ENCODE results near the gene KNDC1.
A peak's percentile ranks its signal among the peaks of the same experiment; 100 is the strongest.

KNDC1 gene

GRCh38 chr10:133272964-133273420 lies 113.0 kb downstream of the KNDC1 start:
- DNase-seq (ENCODE audit: low read depth in 2 of 2, low spot score in 1 of 2): no peak

GRCh38 chr10:133273534-133274143 lies 113.6 kb downstream of the KNDC1 start:
- no peak for DNase-seq (ENCODE audit: low read depth in 2 of 2, low spot score in 1 of 2)

- peak; percentile 61 to 64 for DNase-seq (ENCODE audit: low read depth in 2 of 2, low spot score in 1 of 2)
Measured at GRCh38 chr10:133274751-133275683, 115.0 kb downstream of the KNDC1 start.

- no peak for DNase-seq (ENCODE audit: low read depth in 2 of 2, low spot score in 1 of 2)
Measured at GRCh38 chr10:133275684-133276092, 115.7 kb downstream of the KNDC1 start.
